ENCODE measurements around the gene RSPRY1.
"Not testable (repeated sequence)": the region's sequence is repeated elsewhere in the genome, so short reads cannot be mapped to it uniquely, and the experiment has no call there.

Gene RSPRY1

DNA sequence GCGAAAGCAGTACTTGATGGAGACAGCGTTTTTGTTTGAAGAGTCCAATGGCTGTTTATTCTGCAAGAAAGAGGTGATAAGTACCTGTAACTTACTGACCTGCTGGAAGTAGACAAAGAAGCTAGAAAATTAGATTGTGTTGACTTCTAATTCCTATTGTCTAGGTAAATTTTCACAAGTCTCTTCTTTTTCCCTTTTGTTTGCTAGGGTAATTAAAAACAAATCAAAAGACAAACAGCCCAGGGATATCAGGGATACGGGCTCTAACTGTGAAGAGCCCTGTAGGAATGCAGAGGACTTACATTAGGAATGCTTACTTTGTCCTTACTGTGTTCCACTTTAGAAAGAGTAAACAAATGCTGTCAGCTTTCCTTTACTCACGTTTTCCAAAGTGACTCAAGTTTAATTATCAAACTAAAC, 7.3 kb upstream of the RSPRY1 start:
- in situ Hi-C loops (cut with HindIII; ENCODE audit: low pct_ligation_motif_present, low pct_unique_long_range_greater_than_20kb, low sequenced_read_pairs) = no loop called here
- no peak for DNase-seq

DNA sequence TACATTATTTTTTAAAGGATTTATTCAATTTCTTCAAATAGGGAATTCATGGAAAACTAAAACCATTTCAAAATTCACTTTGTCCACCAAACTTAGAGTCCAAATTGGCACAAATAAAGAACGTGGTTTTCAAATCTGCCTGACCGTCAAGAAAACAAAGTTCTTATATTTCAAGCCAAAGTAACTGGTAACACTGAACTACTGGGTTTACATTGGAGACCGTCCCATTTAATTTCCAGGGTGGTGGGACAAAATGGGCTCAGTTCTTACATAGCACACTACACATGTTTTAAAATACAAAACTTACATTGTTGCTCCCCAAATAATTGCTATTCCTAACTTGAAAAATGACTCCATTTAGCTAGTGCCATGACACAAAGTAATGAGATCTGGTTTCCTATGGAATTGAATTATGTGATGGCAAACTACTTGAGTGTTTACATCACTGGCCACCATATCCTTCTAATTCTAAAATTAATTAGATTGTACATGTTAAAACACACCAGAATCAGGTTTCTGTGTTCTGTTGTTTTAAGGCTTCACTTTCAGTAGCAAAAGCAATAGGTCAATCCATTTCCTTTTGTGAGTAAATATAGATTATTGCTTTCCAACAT, 6.8 kb upstream of the RSPRY1 start:
- in situ Hi-C loops (cut with HindIII; ENCODE audit: low pct_ligation_motif_present, low pct_unique_long_range_greater_than_20kb, low sequenced_read_pairs) = no loop called here
- no peak for DNase-seq

DNA sequence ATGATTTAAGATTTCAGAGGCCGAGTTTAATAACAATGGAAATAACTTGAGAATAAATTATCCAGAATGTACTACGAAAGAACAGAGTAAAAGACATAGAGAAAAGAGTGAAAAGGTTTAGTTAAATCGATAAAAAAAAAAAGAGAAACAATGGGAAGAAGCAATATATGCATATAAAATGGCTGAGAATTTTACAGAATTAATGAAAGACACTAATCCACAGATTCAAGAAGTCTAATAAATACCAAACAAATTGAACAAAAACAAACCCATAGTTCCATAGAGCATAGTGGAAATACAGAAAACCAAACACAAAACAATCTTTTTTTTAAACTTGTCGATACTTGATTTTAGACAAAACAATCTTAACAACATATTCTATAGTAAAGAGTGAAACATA, 2.0 kb upstream of the RSPRY1 start:
- no peak for DNase-seq
- in situ Hi-C loops (cut with HindIII; ENCODE audit: low pct_ligation_motif_present, low pct_unique_long_range_greater_than_20kb, low sequenced_read_pairs) = no loop called here

DNA sequence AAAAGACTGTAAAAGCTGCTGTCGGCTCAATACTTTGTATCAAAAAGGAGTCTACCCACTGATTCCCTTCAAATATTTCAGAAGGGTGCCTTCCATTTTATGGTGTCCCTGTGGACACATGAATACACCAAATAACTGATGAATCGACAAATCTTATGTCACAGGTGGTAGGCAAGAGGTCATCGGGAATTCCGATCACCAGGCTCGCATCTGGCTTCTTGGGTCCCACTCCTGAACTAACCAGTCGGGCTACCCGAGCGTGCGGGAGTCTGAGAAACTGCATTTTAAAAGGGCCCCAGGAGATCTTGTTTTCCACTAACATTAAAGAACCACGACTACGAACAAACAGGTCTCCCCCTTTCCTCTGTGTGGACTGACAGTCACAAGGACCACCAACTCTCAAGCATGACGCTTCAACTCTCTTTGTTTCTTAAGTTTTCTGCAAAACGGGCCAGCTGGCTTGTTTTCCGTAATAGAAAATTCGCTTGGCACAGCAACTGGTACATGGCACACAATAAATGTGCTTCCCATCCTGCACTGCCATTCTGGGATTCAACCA, 1.2 kb upstream of the RSPRY1 start:
- DNase-seq = no peak
- in situ Hi-C loops (cut with HindIII; ENCODE audit: low pct_ligation_motif_present, low pct_unique_long_range_greater_than_20kb, low sequenced_read_pairs) = no loop called here

DNA sequence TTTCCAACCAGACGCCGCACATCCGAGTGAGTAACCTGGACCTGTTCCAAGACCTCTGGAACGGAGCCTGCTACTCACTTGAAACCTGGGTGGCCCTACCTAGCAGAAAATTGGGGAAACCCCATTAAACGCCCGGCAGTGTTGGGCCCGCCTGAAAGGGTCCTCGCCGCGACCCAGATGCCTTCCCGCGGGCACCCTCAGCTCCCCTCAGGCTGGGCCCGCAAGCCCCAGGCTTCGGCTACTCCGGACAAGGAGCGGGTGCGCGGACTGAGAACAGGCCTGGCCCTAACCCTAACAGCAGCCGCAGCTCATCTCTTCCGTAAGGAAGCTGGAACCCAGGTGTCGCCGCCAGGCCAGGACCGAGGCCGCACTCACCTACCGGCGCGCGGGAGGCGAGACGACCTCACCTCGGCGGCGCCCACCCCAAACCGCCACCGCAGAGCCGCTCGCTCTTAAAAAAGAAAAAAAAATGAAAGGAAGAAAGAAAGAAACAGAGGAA, 634 bp upstream of the RSPRY1 start:
- in situ Hi-C loops (cut with HindIII; ENCODE audit: low pct_ligation_motif_present, low pct_unique_long_range_greater_than_20kb, low sequenced_read_pairs) = no loop called here
- peak; percentile 78 for DNase-seq

DNA sequence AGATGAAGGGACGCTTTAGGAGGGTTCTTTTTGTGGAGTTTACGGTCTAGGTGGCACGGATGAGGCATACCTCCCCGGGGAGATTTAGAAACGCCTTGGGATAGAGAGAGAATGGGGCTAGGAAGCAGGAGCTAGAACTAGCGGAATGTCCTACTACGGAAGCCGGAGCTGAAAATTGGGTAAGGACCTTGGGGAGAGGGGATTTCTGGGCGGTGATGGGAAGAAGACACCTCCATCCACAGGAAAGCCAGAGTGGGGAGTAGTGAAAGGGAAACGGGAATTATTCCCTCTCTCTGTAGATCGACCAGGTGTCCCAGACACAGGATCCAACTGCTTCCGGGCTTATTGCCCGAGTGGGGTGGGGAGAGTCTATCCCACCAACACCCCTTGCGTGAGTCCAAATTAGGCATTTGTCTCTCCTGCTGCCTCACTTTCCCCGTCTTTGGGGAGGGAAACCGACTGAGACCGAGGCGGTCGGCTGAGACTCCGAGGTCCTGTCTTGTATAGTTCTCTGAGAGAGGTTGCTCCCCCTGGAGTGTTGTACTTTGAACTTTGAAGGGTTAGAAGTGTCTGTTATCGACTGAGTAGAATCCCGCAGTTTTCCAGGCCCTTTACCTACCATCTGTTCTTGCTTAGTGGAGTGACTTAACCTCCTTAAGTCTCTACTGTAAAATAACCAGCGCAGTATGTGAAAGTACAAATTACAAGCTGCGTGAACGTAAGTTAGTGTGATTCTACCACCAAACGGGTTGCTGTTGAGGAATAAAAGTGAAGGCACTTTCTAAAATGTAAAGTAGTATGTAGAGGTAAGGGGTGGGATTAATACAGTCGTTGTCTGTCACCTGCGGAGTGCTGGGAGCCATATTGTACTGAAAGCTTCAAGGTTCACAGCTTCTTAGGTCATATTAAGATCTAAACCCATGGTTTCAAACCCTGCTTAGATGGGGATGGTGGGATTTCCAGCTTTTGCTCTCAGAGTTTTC, 1.0 kb downstream of the RSPRY1 start:
- in situ Hi-C loops (cut with HindIII; ENCODE audit: low pct_ligation_motif_present, low pct_unique_long_range_greater_than_20kb, low sequenced_read_pairs) = no loop called here

DNA sequence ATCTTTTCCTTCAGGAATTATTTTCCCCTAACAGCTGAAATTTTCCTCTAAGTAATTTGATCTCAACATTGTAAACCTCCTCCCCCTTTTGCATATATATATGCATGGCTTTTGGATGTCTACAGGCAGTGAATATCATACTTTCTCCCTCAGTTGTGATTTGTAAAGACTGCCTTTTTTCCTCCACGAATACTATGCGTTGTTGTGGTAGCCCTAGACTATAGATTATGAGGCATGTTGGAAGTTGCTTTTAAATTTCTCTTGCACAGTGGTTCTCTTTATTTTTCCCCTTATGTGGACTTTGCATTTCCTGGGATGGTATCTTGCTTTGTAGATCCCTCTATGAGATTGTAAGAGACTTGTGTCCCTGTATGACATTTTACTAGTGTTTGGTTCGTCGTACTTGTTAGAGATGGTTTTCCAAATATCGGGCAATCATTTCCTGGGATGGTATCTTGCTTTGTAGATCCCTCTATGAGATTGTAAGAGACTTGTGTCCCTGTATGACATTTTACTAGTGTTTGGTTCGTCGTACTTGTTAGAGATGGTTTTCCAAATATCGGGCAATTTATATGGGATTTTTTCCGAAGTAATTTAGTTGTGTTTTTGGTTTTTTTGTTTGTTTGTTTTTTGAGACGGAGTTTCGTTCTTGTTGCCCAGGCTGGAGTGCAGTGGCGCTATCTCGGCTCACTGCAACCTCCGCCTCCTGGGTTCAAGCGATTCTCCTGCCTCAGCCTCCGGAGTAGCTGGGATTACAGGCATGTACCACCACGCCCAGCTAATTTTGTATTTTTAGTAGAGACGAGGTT, 2.0 kb downstream of the RSPRY1 start:
- DNase-seq; in situ Hi-C loops (cut with HindIII; ENCODE audit: low pct_ligation_motif_present, low pct_unique_long_range_greater_than_20kb, low sequenced_read_pairs): not testable (repeated sequence)

More for the DNA sequence above, 1.0 kb downstream of the RSPRY1 start:
- peak; percentile 60 for DNase-seq

DNA sequence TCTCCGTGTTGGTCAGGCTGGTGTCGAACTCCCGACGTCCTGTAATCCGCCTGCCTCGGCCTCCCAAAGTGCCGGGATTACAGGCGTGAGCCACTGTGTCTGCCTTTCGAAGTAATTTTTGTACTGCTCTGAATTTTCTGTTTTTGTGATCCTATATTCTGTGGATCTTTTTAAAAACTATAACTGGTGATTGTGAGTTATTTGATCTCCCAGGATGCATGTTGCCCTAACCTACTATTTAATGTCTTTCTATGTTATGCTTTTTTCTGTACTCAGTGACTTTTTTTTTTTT, 2.5 kb downstream of the RSPRY1 start:
- DNase-seq = no peak
- in situ Hi-C loops (cut with HindIII; ENCODE audit: low pct_ligation_motif_present, low pct_unique_long_range_greater_than_20kb, low sequenced_read_pairs) = no loop called here

DNA sequence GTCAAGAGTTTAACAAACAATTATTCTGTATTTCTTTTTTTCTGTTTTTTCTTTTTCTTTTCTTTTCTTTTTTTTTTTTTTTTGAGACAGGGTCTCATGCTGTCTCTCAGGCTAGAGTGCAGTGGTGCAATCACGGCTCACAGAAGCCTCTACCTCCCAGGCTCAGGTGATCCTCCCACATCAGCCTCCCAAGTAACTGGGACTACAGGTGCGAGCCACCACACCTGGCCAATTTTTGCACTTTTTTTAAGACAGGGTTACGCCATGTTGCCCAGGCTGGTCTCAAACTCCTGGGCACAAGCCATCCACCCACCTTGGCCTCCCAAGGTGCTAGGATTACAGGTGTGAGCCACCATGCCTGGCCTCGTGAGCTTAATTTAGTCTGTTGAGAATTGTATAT, 3.4 kb downstream of the RSPRY1 start:
- in situ Hi-C loops (cut with HindIII; ENCODE audit: low pct_ligation_motif_present, low pct_unique_long_range_greater_than_20kb, low sequenced_read_pairs); DNase-seq: not testable (repeated sequence)

DNA sequence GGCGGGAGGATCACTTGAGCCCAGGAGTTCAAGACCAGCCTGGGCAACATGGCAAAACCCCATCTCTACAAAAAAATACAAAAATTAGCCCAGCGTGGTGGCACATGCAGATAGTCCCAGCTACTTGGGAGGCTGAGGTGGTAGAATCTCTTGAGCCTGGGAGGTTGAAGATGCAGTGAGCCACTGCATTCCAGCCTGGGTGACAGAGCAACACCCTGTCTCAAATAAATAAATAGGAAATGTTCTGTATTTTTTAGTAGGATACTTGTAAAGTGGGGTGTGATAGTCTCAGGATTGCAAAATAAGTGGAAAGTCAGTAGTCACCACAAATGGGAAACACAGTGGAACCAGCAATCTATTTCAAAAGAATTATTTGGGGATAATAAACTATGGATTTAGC, 4.0 kb downstream of the RSPRY1 start:
- no peak for DNase-seq
- in situ Hi-C loops (cut with HindIII; ENCODE audit: low pct_ligation_motif_present, low pct_unique_long_range_greater_than_20kb, low sequenced_read_pairs) = no loop called here

DNA sequence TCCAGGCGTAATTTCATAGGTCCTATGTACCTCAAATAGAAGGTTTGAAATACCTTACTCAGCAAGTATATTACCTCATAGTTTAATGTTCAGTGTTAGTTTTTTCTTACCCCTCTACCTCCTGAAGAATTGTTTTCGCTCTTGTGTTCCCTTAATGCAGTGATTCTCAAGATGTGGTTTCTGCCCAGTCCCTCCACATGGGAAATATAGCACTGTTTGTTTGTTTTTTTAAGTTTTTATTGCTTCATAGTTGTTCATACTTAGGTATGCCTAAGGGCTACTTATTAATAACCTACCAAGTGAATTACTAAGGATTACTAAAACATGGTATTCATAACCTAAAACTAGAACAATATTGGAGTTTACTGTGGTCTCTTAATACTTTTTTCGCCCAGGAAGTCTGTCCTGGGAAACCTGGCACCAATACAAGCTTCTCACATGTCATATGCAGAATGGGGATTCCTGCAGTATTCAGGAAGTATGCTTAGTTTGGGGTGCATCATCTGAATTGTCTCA, 5.0 kb downstream of the RSPRY1 start:
- in situ Hi-C loops (cut with HindIII; ENCODE audit: low pct_ligation_motif_present, low pct_unique_long_range_greater_than_20kb, low sequenced_read_pairs) = no loop called here
- DNase-seq = peak; percentile 58

DNA sequence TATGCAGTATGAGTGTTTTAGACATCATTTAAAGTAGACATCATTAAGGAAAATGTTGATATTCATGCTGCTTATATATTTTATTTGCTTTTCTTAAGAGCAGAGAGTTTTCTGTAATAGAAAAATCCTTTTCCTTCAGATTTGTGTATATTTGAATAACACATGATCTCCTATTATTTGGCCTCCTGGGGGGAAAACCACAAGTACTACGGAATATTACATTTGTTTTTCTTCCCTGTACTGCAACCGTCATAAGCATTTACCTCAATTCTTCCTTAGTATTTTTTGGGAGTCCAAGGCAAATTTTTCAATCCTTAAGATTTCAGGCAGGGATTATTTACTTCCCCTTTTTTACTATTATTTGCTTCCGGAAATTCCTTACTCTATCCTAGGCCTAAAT, 6.0 kb downstream of the RSPRY1 start:
- DNase-seq = no peak
- in situ Hi-C loops (cut with HindIII; ENCODE audit: low pct_ligation_motif_present, low pct_unique_long_range_greater_than_20kb, low sequenced_read_pairs) = no loop called here

DNA sequence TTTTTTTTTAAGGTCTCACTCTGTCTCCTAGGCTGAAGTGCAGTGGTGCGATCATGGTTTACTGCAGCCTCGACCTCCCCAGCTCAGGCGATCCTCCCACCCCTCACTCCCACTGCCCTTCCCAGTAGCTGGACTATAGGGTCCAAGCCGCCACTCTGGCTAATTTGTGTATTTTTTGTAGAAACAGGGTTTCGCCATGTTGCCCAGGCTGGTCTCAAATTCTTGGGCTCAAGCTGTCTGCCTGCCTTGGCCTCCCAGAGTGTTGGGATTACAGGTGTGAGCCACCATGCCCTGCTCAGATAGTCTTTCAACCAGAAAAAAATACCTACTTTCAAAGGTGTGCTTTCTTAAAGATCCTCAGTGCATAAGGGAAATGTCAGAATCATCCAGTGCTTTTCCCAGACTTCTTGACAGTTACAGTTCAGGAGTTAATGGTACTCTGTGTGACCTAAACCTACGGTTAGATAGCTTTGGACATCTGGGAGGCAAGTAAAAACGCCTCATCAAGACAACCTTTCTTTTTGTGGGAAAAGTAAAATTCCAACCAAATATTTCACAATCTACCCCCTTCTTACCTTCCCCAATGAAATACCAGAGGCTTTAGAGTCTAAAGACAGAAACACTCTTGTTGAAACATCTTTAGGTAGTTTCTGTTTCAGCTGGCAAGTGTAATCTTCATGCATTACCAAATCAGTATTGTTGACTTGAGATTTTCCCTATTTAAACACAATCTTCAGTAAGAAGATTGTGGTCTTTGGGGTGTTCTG, 6.8 kb downstream of the RSPRY1 start:
- peak; percentile 26 for DNase-seq
- in situ Hi-C loops (cut with HindIII; ENCODE audit: low pct_ligation_motif_present, low pct_unique_long_range_greater_than_20kb, low sequenced_read_pairs) = no loop called here

DNA sequence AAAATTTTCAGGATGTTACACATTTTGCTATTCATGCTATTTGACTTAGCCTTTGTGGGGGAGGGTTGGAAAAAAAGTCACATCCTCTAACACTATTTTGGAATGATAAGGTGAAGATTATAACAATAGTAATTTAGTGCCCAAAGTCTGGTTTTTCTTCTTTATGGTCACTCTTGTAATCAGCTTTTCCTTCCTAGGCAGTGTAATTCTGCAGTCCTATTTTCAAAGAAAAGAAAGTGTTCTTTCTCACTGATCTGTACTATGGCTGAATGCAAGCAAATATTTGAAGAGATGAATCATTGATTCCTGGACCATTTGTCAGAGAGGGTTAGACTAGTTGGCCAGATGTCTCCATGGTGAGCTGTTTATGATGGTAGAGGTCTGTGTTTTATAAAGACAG, 8.4 kb downstream of the RSPRY1 start:
- in situ Hi-C loops (cut with HindIII; ENCODE audit: low pct_ligation_motif_present, low pct_unique_long_range_greater_than_20kb, low sequenced_read_pairs) = no loop called here
- peak; percentile 97 for DNase-seq

DNA sequence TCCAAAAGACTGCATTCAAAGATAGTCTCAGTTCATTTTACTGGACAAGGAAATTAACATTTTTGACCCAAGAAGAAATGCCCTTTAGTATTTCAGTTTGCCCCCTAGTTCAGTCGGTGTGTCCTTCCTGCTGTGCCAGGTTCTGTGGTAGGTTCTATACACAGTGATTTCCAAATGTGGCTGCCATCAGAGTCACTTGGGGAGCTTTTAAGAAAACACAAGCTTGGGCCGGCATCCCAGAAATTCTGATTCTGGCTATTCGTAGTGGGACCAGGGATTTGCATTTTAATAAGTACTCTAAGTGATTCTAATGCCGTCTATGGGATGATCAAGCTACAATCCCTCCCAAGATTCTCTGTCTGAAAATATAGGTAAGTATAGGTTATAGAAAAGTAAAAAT, 10.2 kb downstream of the RSPRY1 start:
- in situ Hi-C loops (cut with HindIII; ENCODE audit: low pct_ligation_motif_present, low pct_unique_long_range_greater_than_20kb, low sequenced_read_pairs) = no loop called here
- DNase-seq = no peak

DNA sequence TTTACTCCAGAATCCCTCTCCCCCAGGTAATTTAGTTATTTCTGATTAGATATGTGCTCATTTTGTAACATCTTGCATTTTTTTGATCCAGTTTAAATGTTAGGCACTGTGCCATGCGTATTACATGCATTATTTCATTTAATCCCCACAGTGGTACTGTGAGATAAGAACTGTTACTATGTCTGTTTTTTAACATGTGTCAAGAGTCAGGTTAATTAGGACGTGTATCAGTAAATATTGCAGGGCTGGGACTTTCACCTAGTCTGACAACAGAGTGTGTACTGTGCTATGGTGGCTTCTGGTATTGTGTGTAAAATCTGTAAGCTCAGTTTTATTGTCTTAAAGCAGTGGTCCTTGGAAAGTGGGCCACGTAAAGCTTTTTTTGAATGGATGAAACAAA, 10.6 kb downstream of the RSPRY1 start:
- in situ Hi-C loops (cut with HindIII; ENCODE audit: low pct_ligation_motif_present, low pct_unique_long_range_greater_than_20kb, low sequenced_read_pairs) = no loop called here
- no peak for DNase-seq

DNA sequence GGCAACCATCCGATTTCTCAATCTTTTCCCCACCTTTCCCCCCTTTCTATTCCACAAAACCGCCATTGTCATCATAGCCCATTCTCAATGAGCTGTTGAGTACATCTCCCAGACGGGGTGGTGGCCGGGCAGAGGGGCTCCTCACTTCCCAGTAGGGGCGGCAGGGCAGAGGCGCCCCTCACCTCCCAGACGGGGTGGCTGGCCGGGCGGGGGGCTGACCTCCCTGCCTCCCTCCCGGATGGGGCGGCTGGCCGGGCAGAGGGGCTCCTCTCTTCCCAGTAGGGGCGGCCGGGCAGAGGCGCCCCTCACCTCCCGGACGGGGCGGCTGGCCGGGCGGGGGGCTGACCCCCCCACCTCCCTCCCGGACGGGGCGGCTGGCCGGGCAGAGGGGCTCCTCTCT, 14.2 kb downstream of the RSPRY1 start:
- DNase-seq; in situ Hi-C loops (cut with HindIII; ENCODE audit: low pct_ligation_motif_present, low pct_unique_long_range_greater_than_20kb, low sequenced_read_pairs): not testable (repeated sequence)

DNA sequence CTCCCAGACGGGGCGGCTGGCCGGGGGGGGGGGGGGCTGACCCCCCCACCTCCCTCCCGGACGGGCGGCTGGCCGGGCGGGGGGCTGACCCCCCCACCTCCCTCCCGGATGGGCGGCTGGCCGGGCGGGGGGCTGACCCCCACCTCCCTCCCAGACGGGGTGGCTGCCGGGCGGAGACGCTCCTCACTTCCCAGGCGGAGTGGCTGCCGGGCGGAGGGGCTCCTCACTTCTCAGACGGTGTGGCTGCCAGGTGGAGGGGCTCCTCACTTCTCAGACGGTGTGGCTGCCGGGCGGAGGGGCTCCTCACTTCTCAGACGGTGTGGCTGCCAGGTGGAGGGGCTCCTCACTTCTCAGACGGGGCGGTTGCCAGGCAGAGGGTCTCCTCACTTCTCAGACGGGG, 14.8 kb downstream of the RSPRY1 start:
- DNase-seq; in situ Hi-C loops (cut with HindIII; ENCODE audit: low pct_ligation_motif_present, low pct_unique_long_range_greater_than_20kb, low sequenced_read_pairs): not testable (repeated sequence)
